ENCODE data around the gene SBF1. TPM values are rescaled to one million over a fixed set of nuclear protein-coding genes. Genes with fewer than 3 reads are reported as not detected.

Gene SBF1
- total RNA-seq, 2 experiments from 2014 or later = 220 to 227 TPM

- peaks cover 80% of the 10 kb centered on the region for H3K36me3 Mint-ChIP-seq (ENCODE audit: low read depth)
- no peaks in the 10 kb centered on the region for H3K27me3 Mint-ChIP-seq
- no peaks in the 10 kb centered on the region for H3K9me3 Mint-ChIP-seq
- intact Hi-C loops (cut with DNase I, micrococcal nuclease) = no loop called here
- no peak overlapping the region for H3K4me3 Mint-ChIP-seq
- H3K36me3 ChIP-seq (ENCODE audit: insufficient read depth, low read length) = peaks cover 98% of the 10 kb centered on the region
- no peaks in the 10 kb centered on the region for H3K27me3 ChIP-seq (ENCODE audit: control insufficient read depth in 1 of 2, insufficient read depth in 2 of 2, low read length in 2 of 2)
- H3K27ac ChIP-seq (ENCODE audit: low read depth in 1 of 2, low read length in 2 of 2) = no peak overlapping the region
- no peaks in the 10 kb centered on the region for H3K4me1 ChIP-seq (ENCODE audit: insufficient read depth, low read length)
- no peak overlapping the region for H3K4me3 ChIP-seq (ENCODE audit: low read length)
- no peaks in the 10 kb centered on the region for H3K9me3 ChIP-seq (ENCODE audit: control insufficient read depth in 1 of 2, insufficient read depth in 1 of 2, low read length in 2 of 2)
- H3K4me1 Mint-ChIP-seq (ENCODE audit: low read depth) = no peaks in the 10 kb centered on the region
- TF ChIP-seq CTCF (IDR thresholded peaks at IDR 0.05) = no peak
- POLR2A ChIA-PET = no interaction called here
- DNase-seq = no peak
- ATAC-seq (ENCODE audit: poor library complexity) = no peak
- CTCF ChIA-PET = no interaction called here
- no peak overlapping the region for H3K27ac Mint-ChIP-seq
Measured at GRCh38 chr22:50461536-50461935, 13.3 kb downstream of the SBF1 start.

GRCh38 chr22:50460938-50461337 is 13.9 kb downstream of the SBF1 start:
- H3K4me1 Mint-ChIP-seq (ENCODE audit: low read depth) = no peaks in the 10 kb centered on the region
- ChIA-PET POLR2A (interaction anchor here (1.0 kb wide), 1 partner anchor 160 kb away, joined by 4 read pairs; no protein-coding TSS in a partner anchor), CTCF (interaction anchor here (0.5 kb wide), 1 partner anchor 159 kb away, joined by 3 read pairs; no protein-coding TSS in a partner anchor)
- TF ChIP-seq CTCF (IDR thresholded peaks at IDR 0.05) = no peak
- Histone ChIP-seq H3K9me3 (ENCODE audit: control insufficient read depth in 1 of 2, insufficient read depth in 1 of 2, low read length in 2 of 2) (no peaks in the 10 kb centered on the region), H3K36me3 (ENCODE audit: insufficient read depth, low read length) (peaks cover 96% of the 10 kb centered on the region), H3K27me3 (ENCODE audit: control insufficient read depth in 1 of 2, insufficient read depth in 2 of 2, low read length in 2 of 2) (no peaks in the 10 kb centered on the region), H3K27ac (ENCODE audit: low read depth in 1 of 2, low read length in 2 of 2) (no peak overlapping the region), H3K4me1 (ENCODE audit: insufficient read depth, low read length) (peaks cover under 1% of the 10 kb centered on the region), H3K4me3 (ENCODE audit: low read length) (no peak overlapping the region)
- peaks cover 75% of the 10 kb centered on the region for H3K36me3 Mint-ChIP-seq (ENCODE audit: low read depth)
- H3K4me3 Mint-ChIP-seq = no peak overlapping the region
- ATAC-seq (ENCODE audit: poor library complexity) (no peak), DNase-seq (no peak)
- no peaks in the 10 kb centered on the region for H3K9me3 Mint-ChIP-seq
- intact Hi-C loops (cut with DNase I, micrococcal nuclease) = no loop called here
- no peaks in the 10 kb centered on the region for H3K27me3 Mint-ChIP-seq
- H3K27ac Mint-ChIP-seq = no peak overlapping the region

GRCh38 chr22:50459496-50460140 is 15.2 kb downstream of the SBF1 start:
- peak in 2 of 14 experiments; percentile 37 to 52 for DNase-seq
- no peak overlapping the region for H3K4me3 Mint-ChIP-seq
- H3K4me1 Mint-ChIP-seq (ENCODE audit: low read depth) = no peaks in the 10 kb centered on the region
- Histone ChIP-seq H3K4me3 (ENCODE audit: low read length) (no peak overlapping the region), H3K4me1 (ENCODE audit: insufficient read depth, low read length) (peaks cover 2% of the 10 kb centered on the region), H3K9me3 (ENCODE audit: control insufficient read depth in 1 of 2, insufficient read depth in 1 of 2, low read length in 2 of 2) (no peaks in the 10 kb centered on the region), H3K27ac (ENCODE audit: low read depth in 1 of 2, low read length in 2 of 2) (no peak overlapping the region), H3K27me3 (ENCODE audit: control insufficient read depth in 1 of 2, insufficient read depth in 2 of 2, low read length in 2 of 2) (no peaks in the 10 kb centered on the region), H3K36me3 (ENCODE audit: insufficient read depth, low read length) (peaks cover 96% of the 10 kb centered on the region)
- intact Hi-C loops (cut with DNase I, micrococcal nuclease) = loop anchor here in 1 of 2 experiments (2.0 kb wide), 1 partner anchor 37 kb away; no protein-coding TSS in a partner anchor
- no peak overlapping the region for H3K27ac Mint-ChIP-seq
- H3K9me3 Mint-ChIP-seq = no peaks in the 10 kb centered on the region
- ChIA-PET POLR2A (interaction anchor here (0.8 to 1.2 kb wide), 4 partner anchors 9 to 161 kb away, joined by 3 to 4 read pairs (median 4); no protein-coding TSS in a partner anchor), CTCF (interaction anchor here (1.6 kb wide), 2 partner anchors 38 to 66 kb away, joined by 3 read pairs; partner anchors contain the start of gene SCO2)
- no peaks in the 10 kb centered on the region for H3K27me3 Mint-ChIP-seq
- H3K36me3 Mint-ChIP-seq (ENCODE audit: low read depth) = peaks cover 74% of the 10 kb centered on the region
- peak; percentile 42 for ATAC-seq (ENCODE audit: poor library complexity)
- no peak for TF ChIP-seq CTCF (IDR thresholded peaks at IDR 0.05)
